ENCODE measurements around the gene CDYL. TPM values are rescaled to one million over a fixed set of nuclear protein-coding genes. Genes with fewer than 3 reads are reported as not detected.

Gene CDYL
- total RNA-seq (2014; rRNA removed; shearing (Covaris generic)), result 12.9 and 19.8 TPM in 2 replicates

GRCh38 chr6:4776131-4776492 is at the start of gene CDYL:
Gene CDYL (plus strand): TSS chr6:4776404. CDS start chr6:4776784, 380 bp downstream.

GRCh38 chr6:5003604-5004372 is 227.6 kb downstream of the CDYL start, which contains the start of gene RPP40:
Gene RPP40 (minus strand): TSS chr6:5004037. CDS start chr6:5004002, 35 bp downstream.

Other genes starting within 250 kb of the CDYL start
- 11.2 and 14.9 TPM in 2 replicates for gene RPP40, start 227.6 kb downstream of the CDYL start, total RNA-seq (2014; rRNA removed; shearing (Covaris generic))